ENCODE results near the gene NFIB. TPM values are rescaled to one million over a fixed set of nuclear protein-coding genes. Genes with fewer than 3 reads are reported as not detected.

The NFIB gene
- total and polyA plus RNA-seq, 8 donors, result 6.7 to 624 (median 71.4) TPM

- intact Hi-C loops (cut with DNase I; ENCODE audit: low total_unique reads), result no loop called here
- DNase-seq, result no peak
- Histone ChIP-seq H3K27me3 (peaks cover 0 to 3% (median 0%) of the 10 kb centered on the region in 3 donors), H3K4me1 (peaks cover 15 to 63% (median 39%) of the 10 kb centered on the region in 4 donors), H3K27ac (peak overlapping the region; percentile 93 to 100 (median 98)), H3K36me3 (no peaks in the 10 kb centered on the region), H3K9me3 (no peaks in the 10 kb centered on the region), H3K4me3 (peak overlapping the region; percentile 58 to 75 (median 64))
- 5 to 8% (median 6%) methylated on average over 9 of the region's 9 CpGs for WGBS, 5 donors
- TF ChIP-seq POLR2A (IDR thresholded peaks at IDR 0.05), result no peak
- no peak for TF ChIP-seq EP300 (IDR thresholded peaks at IDR 0.05)
- TF ChIP-seq CTCF (IDR thresholded peaks at IDR 0.05), result no peak
- no peak for TF ChIP-seq POLR2AphosphoS5 (IDR thresholded peaks at IDR 0.05)
These were observed 7.7 kb upstream of the NFIB start for GRCh38 chr9:14321517-14322130.

DNA sequence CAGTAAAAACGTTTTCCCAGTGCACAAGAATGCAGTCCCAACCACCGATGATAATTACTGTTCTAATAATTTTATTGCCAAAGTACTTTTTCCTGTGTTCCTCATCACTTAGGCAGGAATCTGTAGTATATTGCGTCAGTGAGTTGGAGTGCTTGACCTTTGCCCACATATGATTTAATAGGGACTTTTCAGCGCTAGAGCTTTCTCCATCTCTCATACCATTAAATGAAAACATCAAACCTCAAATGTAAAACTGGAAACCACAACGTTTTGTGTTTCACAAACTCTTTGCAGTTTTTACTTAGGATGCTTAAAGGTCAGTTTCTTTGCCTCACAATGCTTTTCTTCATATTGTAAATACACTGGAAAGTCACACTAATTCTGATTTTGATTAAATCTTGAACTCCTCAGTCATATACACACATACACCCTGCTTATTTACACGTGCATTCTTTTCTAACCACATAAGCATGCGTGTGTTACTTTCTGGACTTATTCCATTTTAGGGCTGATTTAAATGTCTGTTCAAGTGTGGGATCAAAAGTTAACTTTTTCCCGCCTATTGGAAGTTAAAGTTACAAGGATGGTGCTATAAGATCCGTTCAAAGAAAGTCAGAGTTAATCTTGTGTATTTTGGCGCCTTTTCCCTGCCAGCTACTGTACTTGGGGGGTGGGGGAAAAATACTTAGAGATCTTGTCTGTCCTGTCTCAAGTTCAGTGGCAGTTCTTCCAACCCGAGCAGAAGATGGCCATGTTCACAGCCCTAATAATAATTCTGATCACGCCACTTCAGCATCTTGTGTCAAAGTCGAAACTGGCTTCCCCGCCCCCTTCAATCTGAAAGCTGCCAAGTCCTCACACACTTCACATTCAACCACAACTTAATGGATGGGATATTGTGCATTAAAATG lies 6.6 kb upstream of the NFIB start:
- 8 to 23% (median 13%) methylated on average over 14 of the region's 14 CpGs for WGBS, 5 donors
- H3K4me1 ChIP-seq, result peaks cover 20 to 68% (median 47%) of the 10 kb centered on the region in 4 donors
- TF ChIP-seq CTCF (IDR thresholded peaks at IDR 0.05) (no peak), POLR2AphosphoS5 (IDR thresholded peaks at IDR 0.05) (peak; percentile 29 to 48 (median 38))
- peaks cover 0 to 12% (median 0%) of the 10 kb centered on the region in 3 donors for H3K27me3 ChIP-seq
- intact Hi-C loops (cut with DNase I; ENCODE audit: low total_unique reads), result no loop called here
- peak overlapping the region; percentile 13 to 75 (median 61) for H3K4me3 ChIP-seq
- peak overlapping the region; percentile 78 to 99 (median 98) for H3K27ac ChIP-seq
- no peaks in the 10 kb centered on the region for H3K36me3 ChIP-seq
- DNase-seq, result peak; percentile 43 to 80
- H3K9me3 ChIP-seq, result no peaks in the 10 kb centered on the region

DNA sequence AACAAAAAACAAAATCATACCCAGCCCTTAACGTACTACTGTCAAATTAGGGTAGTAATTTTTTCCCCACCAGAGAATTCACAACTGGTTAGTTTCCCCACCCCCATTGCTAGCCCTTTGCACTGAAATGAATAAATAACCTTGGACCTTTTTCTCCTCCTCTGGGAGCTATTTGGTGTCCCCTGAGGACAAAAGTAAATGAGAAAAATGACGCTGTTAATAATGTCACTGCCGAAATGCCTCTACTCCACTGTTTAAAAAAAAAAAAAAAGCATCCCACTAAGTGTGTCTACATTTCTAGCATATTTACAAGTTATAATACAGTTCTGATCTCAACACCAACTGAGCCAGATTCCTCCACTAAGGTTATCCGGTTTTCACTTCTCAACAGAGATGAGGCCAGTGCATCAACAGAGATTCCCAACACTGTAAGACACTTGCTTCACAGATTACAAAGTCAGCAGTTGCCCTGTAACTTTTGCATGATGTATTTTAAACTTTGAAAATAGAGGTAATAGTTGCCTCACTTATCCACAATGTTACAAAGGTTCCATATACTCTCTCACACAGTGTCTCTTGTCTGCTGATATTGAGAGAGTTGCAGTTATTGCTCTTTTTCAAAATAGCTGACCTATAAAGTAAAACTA lies 5.1 kb upstream of the NFIB start:
- no peak overlapping the region for H3K4me3 ChIP-seq
- DNase-seq, result no peak
- WGBS, 5 donors, result 50 to 73% (median 68%) methylated on average over 4 of the region's 4 CpGs
- H3K27me3 ChIP-seq, result peaks cover 0 to 24% (median 5%) of the 10 kb centered on the region in 3 donors
- intact Hi-C loops (cut with DNase I; ENCODE audit: low total_unique reads), result no loop called here
- TF ChIP-seq POLR2A (IDR thresholded peaks at IDR 0.05), result no peak
- no peak for TF ChIP-seq CTCF (IDR thresholded peaks at IDR 0.05)
- no peak for TF ChIP-seq EP300 (IDR thresholded peaks at IDR 0.05)
- TF ChIP-seq POLR2AphosphoS5 (IDR thresholded peaks at IDR 0.05), result no peak
- H3K27ac ChIP-seq, result peak overlapping the region in 4 of 5 donors; percentile 93 to 99 (median 98)
- no peaks in the 10 kb centered on the region for H3K9me3 ChIP-seq
- H3K4me1 ChIP-seq, result peaks cover 20 to 68% (median 49%) of the 10 kb centered on the region in 4 donors
- H3K36me3 ChIP-seq, result no peaks in the 10 kb centered on the region

DNA sequence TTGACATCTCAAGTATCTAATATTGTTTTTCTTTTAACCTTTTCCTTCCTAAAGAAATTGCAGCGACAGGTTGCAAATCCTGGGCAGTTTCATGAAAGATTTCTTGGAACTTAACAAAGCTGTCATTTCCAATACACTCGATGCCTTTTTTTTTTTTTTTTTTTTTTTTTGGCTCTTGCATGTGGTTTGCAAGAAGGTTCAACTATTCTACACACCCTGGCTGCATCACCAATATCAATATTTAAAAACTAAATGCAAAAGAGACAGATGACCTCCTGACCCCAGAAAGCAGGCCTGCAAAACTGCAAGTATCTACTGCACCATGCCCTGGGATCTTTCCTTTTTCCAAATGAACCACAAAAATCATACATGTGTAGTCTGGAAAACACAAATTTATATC lies 4.4 kb upstream of the NFIB start:
- Histone ChIP-seq H3K27me3 (peaks cover 0 to 31% (median 5%) of the 10 kb centered on the region in 3 donors), H3K4me3 (no peak overlapping the region), H3K27ac (peak overlapping the region in 4 of 5 donors; percentile 96 to 99 (median 98)), H3K9me3 (no peaks in the 10 kb centered on the region), H3K36me3 (no peaks in the 10 kb centered on the region), H3K4me1 (peaks cover 20 to 62% (median 46%) of the 10 kb centered on the region in 4 donors)
- TF ChIP-seq EP300 (IDR thresholded peaks at IDR 0.05), result no peak
- TF ChIP-seq POLR2AphosphoS5 (IDR thresholded peaks at IDR 0.05), result no peak
- no peak for TF ChIP-seq POLR2A (IDR thresholded peaks at IDR 0.05)
- TF ChIP-seq CTCF (IDR thresholded peaks at IDR 0.05), result no peak
- no peak for DNase-seq
- WGBS, 5 donors, result 40 to 59% (median 44%) methylated on average over 2 of the region's 2 CpGs
- intact Hi-C loops (cut with DNase I; ENCODE audit: low total_unique reads), result no loop called here

All from stomach (tissue), 9 donors.